ENCODE data around the gene ENKUR.
"Not testable (repeated sequence)": the region's sequence is repeated elsewhere in the genome, so short reads cannot be mapped to it uniquely, and the experiment has no call there.

ENKUR gene

GRCh38 chr10:25011591-25011990 lies 4.4 kb downstream of the ENKUR start:
- H3K4me2 ChIP-seq (ENCODE audit: low read length); H2BK15ac ChIP-seq (replicated peaks; ENCODE audit: low read depth); DNase-seq; H2BK120ac ChIP-seq (ENCODE audit: low read depth, low read length); H2AK5ac ChIP-seq (ENCODE audit: low read length); H3K79me2 ChIP-seq (ENCODE audit: control insufficient read depth, insufficient read depth, low read length); H3K18ac ChIP-seq (ENCODE audit: low read length); H3K4me1 ChIP-seq (ENCODE audit: control insufficient read depth, low read depth, low read length); H4K5ac ChIP-seq (ENCODE audit: low read length); H2BK5ac ChIP-seq (ENCODE audit: low read length); H3K23ac ChIP-seq (ENCODE audit: low read length); H3K4ac ChIP-seq (ENCODE audit: low read depth, low read length); H3K27me3 ChIP-seq (ENCODE audit: insufficient read depth, low read length, poor library complexity); H3K27ac ChIP-seq (ENCODE audit: low read depth, low read length); H3K79me1 ChIP-seq (ENCODE audit: low read length); H3K36me3 ChIP-seq (ENCODE audit: control insufficient read depth, insufficient read depth, low read length); H3K4me3 ChIP-seq (ENCODE audit: low read length); H3K9ac ChIP-seq (ENCODE audit: low read length); H3K56ac ChIP-seq (ENCODE audit: low read length); H4K8ac ChIP-seq (ENCODE audit: low read depth, low read length): not testable (repeated sequence)
- no CpG with 5 or more reads among the region's 2 CpGs for WGBS (ENCODE audit: extremely low coverage, insufficient coverage, low lambda C conversion rate)

DNA sequence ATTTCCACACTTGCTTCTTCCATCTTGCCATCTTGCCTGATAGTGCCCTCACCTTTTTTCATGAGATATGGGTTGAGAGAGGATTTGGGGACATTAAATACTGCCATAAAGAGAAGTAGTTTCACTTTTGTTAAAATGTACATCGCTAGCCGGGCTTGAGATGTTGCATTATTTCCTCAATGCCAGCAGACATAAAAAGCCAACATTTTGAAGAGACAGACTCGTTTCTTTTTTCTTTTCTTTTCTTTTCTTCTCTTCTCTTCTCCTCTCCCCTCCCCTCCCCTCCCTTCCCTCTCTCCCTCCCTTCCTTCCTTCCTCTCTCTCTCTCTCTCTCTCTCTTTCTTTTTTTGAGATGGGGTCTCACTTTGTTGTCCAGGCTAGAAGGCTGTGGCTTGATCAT lies 17.9 kb downstream of the ENKUR start:
- no peak for DNase-seq
- Histone ChIP-seq H2BK15ac (replicated peaks; ENCODE audit: low read depth) (no peak overlapping the region), H4K8ac (ENCODE audit: low read depth, low read length) (no peak overlapping the region), H3K4me2 (ENCODE audit: low read length) (no peak overlapping the region), H4K5ac (ENCODE audit: low read length) (no peak overlapping the region), H3K27me3 (ENCODE audit: insufficient read depth, low read length, poor library complexity) (no peaks in the 10 kb centered on the region), H3K4me1 (ENCODE audit: control insufficient read depth, low read depth, low read length) (no peaks in the 10 kb centered on the region), H3K4ac (ENCODE audit: low read depth, low read length) (no peak overlapping the region), H2BK5ac (ENCODE audit: low read length) (no peak overlapping the region), H3K56ac (ENCODE audit: low read length) (no peak overlapping the region), H3K27ac (ENCODE audit: low read depth, low read length) (no peak overlapping the region), H3K18ac (ENCODE audit: low read length) (no peak overlapping the region), H3K79me1 (ENCODE audit: low read length) (no peaks in the 10 kb centered on the region), H2AK5ac (ENCODE audit: low read length) (no peak overlapping the region), H3K9ac (ENCODE audit: low read length) (no peak overlapping the region), H3K23ac (ENCODE audit: low read length) (no peak overlapping the region), H3K36me3 (ENCODE audit: control insufficient read depth, insufficient read depth, low read length) (no peaks in the 10 kb centered on the region), H3K79me2 (ENCODE audit: control insufficient read depth, insufficient read depth, low read length) (no peaks in the 10 kb centered on the region), H3K4me3 (ENCODE audit: low read length) (no peak overlapping the region), H2BK120ac (ENCODE audit: low read depth, low read length) (no peak overlapping the region)
- no CpG with 5 or more reads among the region's 3 CpGs for WGBS (ENCODE audit: extremely low coverage, insufficient coverage, low lambda C conversion rate)

GRCh38 chr10:24995072-24995471 lies 20.9 kb downstream of the ENKUR start:
- H2BK15ac ChIP-seq (replicated peaks; ENCODE audit: low read depth): no peak overlapping the region
- no peak overlapping the region for H2BK120ac ChIP-seq (ENCODE audit: low read depth, low read length)
- H3K4me1 ChIP-seq (ENCODE audit: control insufficient read depth, low read depth, low read length): no peaks in the 10 kb centered on the region
- H3K79me1 ChIP-seq (ENCODE audit: low read length): no peaks in the 10 kb centered on the region
- H3K79me2 ChIP-seq (ENCODE audit: control insufficient read depth, insufficient read depth, low read length): no peaks in the 10 kb centered on the region
- no peaks in the 10 kb centered on the region for H3K36me3 ChIP-seq (ENCODE audit: control insufficient read depth, insufficient read depth, low read length)
- no peak for DNase-seq
- no peak overlapping the region for H3K56ac ChIP-seq (ENCODE audit: low read length)
- no peak overlapping the region for H3K4me2 ChIP-seq (ENCODE audit: low read length)
- H3K9ac ChIP-seq (ENCODE audit: low read length): no peak overlapping the region
- no peaks in the 10 kb centered on the region for H3K27me3 ChIP-seq (ENCODE audit: insufficient read depth, low read length, poor library complexity)
- no peak overlapping the region for H2BK5ac ChIP-seq (ENCODE audit: low read length)
- no peak overlapping the region for H3K18ac ChIP-seq (ENCODE audit: low read length)
- no peak overlapping the region for H3K4ac ChIP-seq (ENCODE audit: low read depth, low read length)
- no peak overlapping the region for H3K4me3 ChIP-seq (ENCODE audit: low read length)
- no peak overlapping the region for H4K8ac ChIP-seq (ENCODE audit: low read depth, low read length)
- H2AK5ac ChIP-seq (ENCODE audit: low read length): no peak overlapping the region
- no peak overlapping the region for H4K5ac ChIP-seq (ENCODE audit: low read length)
- no peak overlapping the region for H3K27ac ChIP-seq (ENCODE audit: low read depth, low read length)
- H3K23ac ChIP-seq (ENCODE audit: low read length): no peak overlapping the region

DNA sequence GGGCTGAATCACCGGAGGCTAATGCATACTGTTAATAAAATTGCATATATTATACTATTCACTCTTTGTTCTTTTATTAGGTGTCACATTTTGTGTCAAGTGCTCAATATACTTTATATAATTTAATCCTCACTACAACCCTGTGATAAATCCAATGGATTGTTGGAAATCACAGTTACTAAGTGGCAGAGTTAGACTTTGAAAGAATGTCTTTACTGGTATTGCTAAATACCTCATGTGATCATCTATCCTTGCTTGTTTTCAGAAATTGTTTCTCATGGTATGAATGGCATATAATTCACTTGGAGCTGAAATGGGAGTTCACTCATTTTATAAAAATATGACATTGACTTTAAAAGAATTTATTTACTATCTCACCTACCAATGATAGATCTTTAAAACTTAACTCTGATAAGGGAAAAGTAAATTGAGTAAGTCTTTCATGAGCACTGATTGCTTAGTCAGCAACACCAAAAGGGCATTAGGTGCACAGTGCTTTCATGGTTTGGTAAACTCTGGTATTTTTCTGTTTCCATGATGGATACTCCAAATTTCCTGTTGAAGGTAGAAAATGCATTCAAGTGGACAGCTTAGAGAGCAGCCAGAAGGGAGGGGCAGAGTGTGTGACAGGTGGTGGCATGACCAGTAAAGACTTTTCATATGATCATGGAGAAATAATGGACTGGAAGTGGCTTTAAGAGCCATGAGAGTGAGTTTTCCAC lies 22.6 kb downstream of the ENKUR start:
- H3K36me3 ChIP-seq (ENCODE audit: control insufficient read depth, insufficient read depth, low read length): no peaks in the 10 kb centered on the region
- WGBS (ENCODE audit: extremely low coverage, insufficient coverage, low lambda C conversion rate): no CpG with 5 or more reads among the region's 1 CpG
- H3K18ac ChIP-seq (ENCODE audit: low read length): no peak overlapping the region
- H2BK5ac ChIP-seq (ENCODE audit: low read length): no peak overlapping the region
- no peak overlapping the region for H4K5ac ChIP-seq (ENCODE audit: low read length)
- H3K4ac ChIP-seq (ENCODE audit: low read depth, low read length): no peak overlapping the region
- DNase-seq: no peak
- no peaks in the 10 kb centered on the region for H3K4me1 ChIP-seq (ENCODE audit: control insufficient read depth, low read depth, low read length)
- no peak overlapping the region for H3K4me2 ChIP-seq (ENCODE audit: low read length)
- no peak overlapping the region for H2AK5ac ChIP-seq (ENCODE audit: low read length)
- H3K9ac ChIP-seq (ENCODE audit: low read length): no peak overlapping the region
- H2BK15ac ChIP-seq (replicated peaks; ENCODE audit: low read depth): no peak overlapping the region
- H3K27me3 ChIP-seq (ENCODE audit: insufficient read depth, low read length, poor library complexity): no peaks in the 10 kb centered on the region
- H4K8ac ChIP-seq (ENCODE audit: low read depth, low read length): no peak overlapping the region
- no peaks in the 10 kb centered on the region for H3K79me1 ChIP-seq (ENCODE audit: low read length)
- no peak overlapping the region for H3K4me3 ChIP-seq (ENCODE audit: low read length)
- H3K79me2 ChIP-seq (ENCODE audit: control insufficient read depth, insufficient read depth, low read length): no peaks in the 10 kb centered on the region
- H3K23ac ChIP-seq (ENCODE audit: low read length): no peak overlapping the region
- H3K27ac ChIP-seq (ENCODE audit: low read depth, low read length): no peak overlapping the region
- no peak overlapping the region for H3K56ac ChIP-seq (ENCODE audit: low read length)
- no peak overlapping the region for H2BK120ac ChIP-seq (ENCODE audit: low read depth, low read length)

DNA sequence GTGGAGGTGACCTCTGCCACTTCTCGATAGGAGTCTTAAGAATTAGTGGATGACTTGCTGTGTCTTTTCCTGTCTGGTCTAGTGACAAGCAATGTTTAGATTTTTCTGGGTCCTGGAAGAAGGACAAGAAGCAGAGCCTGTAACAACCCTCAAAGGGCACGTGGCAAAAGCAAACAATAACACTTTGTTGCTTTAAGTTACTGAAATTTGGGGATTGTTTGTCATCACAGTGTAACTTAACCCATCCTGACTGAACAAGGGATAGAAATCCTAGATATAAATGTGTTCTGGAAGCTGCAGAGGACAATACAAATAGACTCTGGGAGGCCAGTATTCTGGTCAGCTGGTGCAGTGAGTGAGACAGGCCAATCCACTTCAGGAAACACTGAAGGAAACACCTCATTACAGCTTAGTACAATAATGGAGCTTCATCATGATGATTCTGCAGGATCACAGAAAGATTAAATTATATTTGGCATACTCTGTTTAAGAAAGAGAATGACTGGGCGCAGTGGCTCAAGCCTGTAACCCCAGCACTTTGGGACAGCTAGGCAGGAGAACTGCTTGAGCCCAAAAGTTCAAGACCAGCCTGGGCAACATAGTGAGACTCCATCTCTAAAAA lies 23.3 kb downstream of the ENKUR start:
- Histone ChIP-seq H2BK5ac (ENCODE audit: low read length) (no peak overlapping the region), H3K23ac (ENCODE audit: low read length) (no peak overlapping the region), H3K36me3 (ENCODE audit: control insufficient read depth, insufficient read depth, low read length) (no peaks in the 10 kb centered on the region), H2BK120ac (ENCODE audit: low read depth, low read length) (no peak overlapping the region), H3K9ac (ENCODE audit: low read length) (no peak overlapping the region), H3K4me3 (ENCODE audit: low read length) (no peak overlapping the region), H3K27me3 (ENCODE audit: insufficient read depth, low read length, poor library complexity) (no peaks in the 10 kb centered on the region), H4K5ac (ENCODE audit: low read length) (no peak overlapping the region), H3K79me1 (ENCODE audit: low read length) (no peaks in the 10 kb centered on the region), H3K56ac (ENCODE audit: low read length) (no peak overlapping the region), H3K4ac (ENCODE audit: low read depth, low read length) (no peak overlapping the region), H2AK5ac (ENCODE audit: low read length) (no peak overlapping the region), H3K27ac (ENCODE audit: low read depth, low read length) (no peak overlapping the region), H2BK15ac (replicated peaks; ENCODE audit: low read depth) (no peak overlapping the region), H3K18ac (ENCODE audit: low read length) (no peak overlapping the region), H4K8ac (ENCODE audit: low read depth, low read length) (no peak overlapping the region), H3K79me2 (ENCODE audit: control insufficient read depth, insufficient read depth, low read length) (no peaks in the 10 kb centered on the region), H3K4me1 (ENCODE audit: control insufficient read depth, low read depth, low read length) (no peaks in the 10 kb centered on the region), H3K4me2 (ENCODE audit: low read length) (no peak overlapping the region)
- WGBS (ENCODE audit: extremely low coverage, insufficient coverage, low lambda C conversion rate): no CpG with 5 or more reads among the region's 3 CpGs
- no peak for DNase-seq

DNA sequence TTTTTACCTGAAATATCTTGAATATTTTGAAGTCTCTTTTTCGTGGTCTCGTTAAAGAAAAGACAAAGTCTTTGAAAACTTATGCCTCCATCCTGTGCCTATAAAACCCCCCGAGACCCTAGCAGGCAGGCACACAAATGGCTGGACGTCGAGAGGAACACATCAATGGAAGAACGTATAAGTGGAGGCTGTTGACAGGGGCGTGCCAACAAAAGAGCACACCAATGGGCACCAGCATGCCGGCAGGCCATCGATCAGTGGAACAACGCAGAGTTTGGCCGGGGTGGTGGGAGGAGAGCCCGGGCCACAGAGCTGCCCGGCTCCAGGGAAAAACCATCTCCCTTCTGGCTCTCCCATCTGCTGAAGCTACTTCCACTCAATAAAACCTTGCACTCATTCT lies 24.7 kb downstream of the ENKUR start:
- no peak overlapping the region for H2BK15ac ChIP-seq (replicated peaks; ENCODE audit: low read depth)
- no peak overlapping the region for H3K4me2 ChIP-seq (ENCODE audit: low read length)
- H3K27me3 ChIP-seq (ENCODE audit: insufficient read depth, low read length, poor library complexity): no peaks in the 10 kb centered on the region
- no peak overlapping the region for H2AK5ac ChIP-seq (ENCODE audit: low read length)
- no peak overlapping the region for H3K18ac ChIP-seq (ENCODE audit: low read length)
- no peak overlapping the region for H3K4me3 ChIP-seq (ENCODE audit: low read length)
- H4K8ac ChIP-seq (ENCODE audit: low read depth, low read length): no peak overlapping the region
- no peaks in the 10 kb centered on the region for H3K36me3 ChIP-seq (ENCODE audit: control insufficient read depth, insufficient read depth, low read length)
- no peak overlapping the region for H3K23ac ChIP-seq (ENCODE audit: low read length)
- no peak overlapping the region for H3K27ac ChIP-seq (ENCODE audit: low read depth, low read length)
- no peak overlapping the region for H2BK120ac ChIP-seq (ENCODE audit: low read depth, low read length)
- no peaks in the 10 kb centered on the region for H3K79me1 ChIP-seq (ENCODE audit: low read length)
- H3K56ac ChIP-seq (ENCODE audit: low read length): no peak overlapping the region
- DNase-seq: no peak
- no peaks in the 10 kb centered on the region for H3K79me2 ChIP-seq (ENCODE audit: control insufficient read depth, insufficient read depth, low read length)
- H3K4ac ChIP-seq (ENCODE audit: low read depth, low read length): no peak overlapping the region
- WGBS (ENCODE audit: extremely low coverage, insufficient coverage, low lambda C conversion rate): no CpG with 5 or more reads among the region's 13 CpGs
- H4K5ac ChIP-seq (ENCODE audit: low read length): no peak overlapping the region
- H3K4me1 ChIP-seq (ENCODE audit: control insufficient read depth, low read depth, low read length): no peaks in the 10 kb centered on the region
- H3K9ac ChIP-seq (ENCODE audit: low read length): no peak overlapping the region
- H2BK5ac ChIP-seq (ENCODE audit: low read length): no peak overlapping the region
